Endothelial cell of umbilical vein (primary cell): ENCODE data around the gene SYNPO. TPM values are rescaled to one million over a fixed set of nuclear protein-coding genes. Genes with fewer than 3 reads are reported as not detected.

Experiments
- BruUV-seq: library from RNA; stranded (reverse); fragments of 400-500 nt; replicated peaks from 2 replicates; lab custom pipeline; 2021; lab: Mats Ljungman, UMichigan
- CTCF ChIA-PET: fragments of 300-600, 350-600 bp; sonication (Branson Sonifier 250); formaldehyde crosslinking; loops from one replicate; lab custom pipeline; 2021; ENCODE audit warnings: antibody characterized with exemption, inconsistent platforms; lab: Charles Lee
- POLR2A ChIA-PET: fragments of 300-600, 350-600 bp; sonication (Branson Sonifier 250); formaldehyde crosslinking; loops from one replicate; lab custom pipeline; 2021; ENCODE audit warnings: antibody characterized with exemption, inconsistent platforms; lab: Charles Lee
- DNase-seq: peaks from one replicate; pipeline ENCODE4 v3.0.0-alpha.2; 2011; ENCODE audit warnings: low read depth, low spot score
- FAIRE-seq: peaks from 2 replicates; lab custom pipeline; 2011; peaks lifted over from hg19 to GRCh38; lab: Jason Lieb, UNC
- H2AFZ ChIP-seq: 2 replicates; pipeline ENCODE4 v1.6.0; 2012; ENCODE audit warnings: low read depth, low read length, control low read depth, inconsistent platforms
- H3K27ac ChIP-seq: 2 replicates; pipeline ENCODE4 v1.5.1; 2011; ENCODE audit warnings: low read depth, mild to moderate bottlenecking, control low read depth, low read length, moderate library complexity; ENCODE audit not compliant: insufficient read depth
- H3K27me3 ChIP-seq, 2 experiments: 2 replicates each; pipeline versions ENCODE4 v1.6.0 to v1.6.1; 2011; ENCODE audit warnings: low read length in 2 of 2, mixed read lengths in 1 of 2; ENCODE audit not compliant: control insufficient read depth in 2 of 2, insufficient read depth in 2 of 2
- H3K36me3 ChIP-seq, 2 experiments: 2 replicates in 1 of 2; 3 replicates in 1 of 2; pipeline ENCODE4 v1.5.1; 2011; ENCODE audit warnings: low read length in 2 of 2, mild to moderate bottlenecking in 1 of 2, moderate library complexity in 1 of 2; ENCODE audit not compliant: control insufficient read depth in 2 of 2, insufficient read depth in 2 of 2; ENCODE audit errors: extremely low read depth in 1 of 2
- H3K4me1 ChIP-seq: 3 replicates; pipeline ENCODE4 v1.5.1; 2011; ENCODE audit warnings: mild to moderate bottlenecking, low read length; ENCODE audit not compliant: control insufficient read depth, insufficient read depth; ENCODE audit errors: extremely low read depth
- H3K4me2 ChIP-seq: 2 replicates; pipeline ENCODE4 v1.6.1; 2011; ENCODE audit warnings: low read length, control low read depth, mixed read lengths; ENCODE audit not compliant: insufficient read depth
- H3K4me3 ChIP-seq, 3 experiments: fragments of 200-600 bp in 1 of 3; sonication (generic), shearing (Covaris generic) in 1 of 3; replicated peaks in 1 of 3; 2 replicates each; pipeline ENCODE4 v1.5.1; 2011 to 2016; ENCODE audit warnings: control low read depth in 3 of 3, low read length in 3 of 3, mild to moderate bottlenecking in 2 of 3, inconsistent platforms in 1 of 3, low read depth in 1 of 3, moderate library complexity in 1 of 3; ENCODE audit not compliant: insufficient read depth in 1 of 3
- H3K79me2 ChIP-seq: 2 replicates; pipeline ENCODE4 v1.6.0; 2012; ENCODE audit warnings: low read length, inconsistent platforms; ENCODE audit not compliant: control insufficient read depth, insufficient read depth
- H3K9ac ChIP-seq: replicated peaks from 2 replicates; pipeline ENCODE3; 2011; ENCODE audit warnings: low read length, control low read depth; ENCODE audit not compliant: insufficient read depth; ENCODE audit errors: extremely low read depth
- H3K9me1 ChIP-seq: replicated peaks from 3 replicates; pipeline ENCODE4 v1.6.0; 2011; ENCODE audit warnings: mild to moderate bottlenecking, low read length; ENCODE audit not compliant: control insufficient read depth, insufficient read depth; ENCODE audit errors: extremely low read depth
- H3K9me3 ChIP-seq: replicated peaks from 2 replicates; pipeline ENCODE4 v1.5.1; 2012; ENCODE audit warnings: low read length, inconsistent platforms; ENCODE audit not compliant: control insufficient read depth, insufficient read depth
- H4K20me1 ChIP-seq: replicated peaks from 2 replicates; pipeline ENCODE3; 2011; ENCODE audit warnings: mild to moderate bottlenecking, low read length; ENCODE audit not compliant: control insufficient read depth, insufficient read depth; ENCODE audit errors: extremely low read depth
- EZH2 ChIP-seq: IDR thresholded peaks from 2 replicates; pipeline ENCODE4 v1.6.1; 2012; ENCODE audit warnings: borderline replicate concordance, low read depth, mild to moderate bottlenecking, moderate library complexity, low read length, inconsistent platforms; ENCODE audit not compliant: severe bottlenecking
- FOS ChIP-seq: IDR thresholded peaks from 2 replicates; pipeline ENCODE4 v1.6.1; 2011; ENCODE audit warnings: mild to moderate bottlenecking, low read length, moderate library complexity, borderline replicate concordance; ENCODE audit not compliant: insufficient read depth
- GATA2 ChIP-seq: IDR thresholded peaks from 2 replicates; pipeline ENCODE4 v1.7.0; 2011; ENCODE audit warnings: low read depth, mild to moderate bottlenecking, moderate library complexity, mixed read lengths, low read length; ENCODE audit not compliant: insufficient read length, insufficient read depth
- JUN ChIP-seq: IDR thresholded peaks from 2 replicates; pipeline ENCODE4 v1.6.1; 2011; ENCODE audit warnings: borderline replicate concordance, low read depth; ENCODE audit not compliant: insufficient read length, insufficient read depth
- MYC ChIP-seq: IDR thresholded peaks from one replicate; pipeline ENCODE4 v1.6.1; 2011; ENCODE audit warnings: mild to moderate bottlenecking, low read depth, low read length
- POLR2A ChIP-seq: IDR thresholded peaks from 2 replicates; pipeline ENCODE4 v1.6.1; 2012; ENCODE audit warnings: low read depth, mild to moderate bottlenecking, control low read depth, low read length
- POLR2AphosphoS5 ChIP-seq: IDR thresholded peaks from 2 replicates; pipeline ENCODE4 v1.6.1; 2012; ENCODE audit warnings: low read depth, mild to moderate bottlenecking, control low read depth, low read length, moderate library complexity; ENCODE audit not compliant: insufficient read depth
- dilution Hi-C: fragments of 300-500 bp; cut with MboI; formaldehyde crosslinking; loops from one replicate; pipeline ENCODE4 v1.15.0; 2019; ENCODE audit warnings: low sequenced_read_pairs; ENCODE audit not compliant: extremely low pct_ligation_motif_present
- intact Hi-C: fragments of 100-400 bp; cut with micrococcal nuclease; formaldehyde crosslinking; loops from one replicate; pipeline ENCODE4 v1.10.0; 2022
- polyA plus RNA-seq, 4 experiments: library from polyadenylated mRNA; depleted of rRNA in 3 of 4; stranded (reverse) in 3 of 4; unstranded in 1 of 4; fragments of >200 nt; gene quantifications; 2 replicates each; pipeline versions ENCODE4 v1.2.1 to v1.2.3, GENCODE V29; 2011 to 2012; ENCODE audit warnings: missing spikeins in 1 of 4
- total RNA-seq: library from RNA; stranded (reverse); gene quantifications from 2 replicates; pipeline ENCODE4 v1.2.3, GENCODE V29; 2021
- TF ChIP-seq, protein P1 (sequence below): IDR thresholded peaks from 2 replicates; pipeline ENCODE4 v1.6.1; 2011; ENCODE audit not compliant: insufficient read depth, insufficient read length
- TF ChIP-seq, protein P2 (sequence below), 2 donors: IDR thresholded peaks; 1 replicate in 1 of 2; 2 replicates in 1 of 2; pipeline ENCODE4 v1.5.1; 2011; ENCODE audit warnings: low read length in 2 of 2, mild to moderate bottlenecking in 2 of 2, moderate library complexity in 2 of 2, control low read depth in 1 of 2, inconsistent platforms in 1 of 2, low read depth in 1 of 2; ENCODE audit not compliant: insufficient read depth in 1 of 2; ENCODE audit errors: extremely low read depth in 1 of 2

SYNPO gene
- total and polyA plus RNA-seq, 2 donors (not counting 3 experiments of a cell fraction or from before 2014, with no cell fraction given) = 68.4 to 121 TPM

DNA sequence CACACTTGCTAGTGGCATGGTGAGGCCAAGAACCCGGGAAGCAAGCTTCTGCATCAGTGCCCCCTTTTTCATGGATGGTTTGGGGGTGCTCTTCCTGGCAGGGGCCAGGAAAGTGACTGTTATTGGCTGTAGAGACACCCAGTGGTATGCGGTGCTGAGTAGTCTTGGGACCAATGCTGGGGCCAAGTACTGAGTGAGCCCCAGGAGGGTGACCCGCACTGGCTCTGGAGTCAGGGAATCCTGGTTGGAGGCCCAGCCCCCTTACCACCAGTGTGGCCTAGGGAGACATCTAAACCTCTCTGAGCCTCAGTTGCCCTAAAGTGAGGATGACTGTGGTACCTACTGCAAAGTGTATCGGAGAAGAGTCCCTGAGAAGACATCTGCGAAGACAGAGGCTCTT lies 41.2 kb upstream of the SYNPO start:
- Histone ChIP-seq H3K4me3 (no peak overlapping the region), H4K20me1 (no peaks in the 10 kb centered on the region), H3K36me3 (no peaks in the 10 kb centered on the region), H3K9me3 (no peaks in the 10 kb centered on the region), H2AFZ (no peak overlapping the region), H3K4me1 (peaks cover 41% of the 10 kb centered on the region), H3K79me2 (no peaks in the 10 kb centered on the region), H3K27me3 (no peaks in the 10 kb centered on the region), H3K9ac (no peak overlapping the region), H3K9me1 (no peaks in the 10 kb centered on the region), H3K27ac (no peak overlapping the region), H3K4me2 (no peak overlapping the region)
- FAIRE-seq (no peak), DNase-seq (no peak)
- ChIA-PET POLR2A (no interaction called here), CTCF (interaction anchor here (1.0 kb wide), 1 partner anchor 10 kb away, joined by 3 read pairs; no protein-coding TSS in a partner anchor)
- BruUV-seq = no TSS peak
- intact Hi-C loops = no loop called here
- TF ChIP-seq, protein P1, sequence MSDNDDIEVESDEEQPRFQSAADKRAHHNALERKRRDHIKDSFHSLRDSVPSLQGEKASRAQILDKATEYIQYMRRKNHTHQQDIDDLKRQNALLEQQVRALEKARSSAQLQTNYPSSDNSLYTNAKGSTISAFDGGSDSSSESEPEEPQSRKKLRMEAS = no peak
- TF ChIP-seq POLR2A (no peak), FOS (no peak), MYC (no peak), GATA2 (no peak), JUN (no peak), POLR2AphosphoS5 (no peak), EZH2 (no peak)
- TF ChIP-seq, protein P2, sequence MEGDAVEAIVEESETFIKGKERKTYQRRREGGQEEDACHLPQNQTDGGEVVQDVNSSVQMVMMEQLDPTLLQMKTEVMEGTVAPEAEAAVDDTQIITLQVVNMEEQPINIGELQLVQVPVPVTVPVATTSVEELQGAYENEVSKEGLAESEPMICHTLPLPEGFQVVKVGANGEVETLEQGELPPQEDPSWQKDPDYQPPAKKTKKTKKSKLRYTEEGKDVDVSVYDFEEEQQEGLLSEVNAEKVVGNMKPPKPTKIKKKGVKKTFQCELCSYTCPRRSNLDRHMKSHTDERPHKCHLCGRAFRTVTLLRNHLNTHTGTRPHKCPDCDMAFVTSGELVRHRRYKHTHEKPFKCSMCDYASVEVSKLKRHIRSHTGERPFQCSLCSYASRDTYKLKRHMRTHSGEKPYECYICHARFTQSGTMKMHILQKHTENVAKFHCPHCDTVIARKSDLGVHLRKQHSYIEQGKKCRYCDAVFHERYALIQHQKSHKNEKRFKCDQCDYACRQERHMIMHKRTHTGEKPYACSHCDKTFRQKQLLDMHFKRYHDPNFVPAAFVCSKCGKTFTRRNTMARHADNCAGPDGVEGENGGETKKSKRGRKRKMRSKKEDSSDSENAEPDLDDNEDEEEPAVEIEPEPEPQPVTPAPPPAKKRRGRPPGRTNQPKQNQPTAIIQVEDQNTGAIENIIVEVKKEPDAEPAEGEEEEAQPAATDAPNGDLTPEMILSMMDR (IDR thresholded peaks at IDR 0.05; ENCODE audit: extremely low read depth in 1 of 2, insufficient read depth in 1 of 2, low read depth in 1 of 2, low read length in 2 of 2) = no peak
- dilution Hi-C loops = no loop called here
